GM12874 (cell line): ENCODE results near the gene PLEKHH1.

Experiments used
- TF ChIP-seq, protein P1 (sequence below): IDR thresholded peaks from 2 replicates; pipeline ENCODE4 v1.5.1; 2011; ENCODE audit warnings: low read depth, mild to moderate bottlenecking, control low read depth, low read length, moderate library complexity; ENCODE audit not compliant: insufficient read depth

The PLEKHH1 gene

GRCh38 chr14:67510836-67511235, 22.3 kb upstream of the PLEKHH1 start:
- TF ChIP-seq, protein P1, sequence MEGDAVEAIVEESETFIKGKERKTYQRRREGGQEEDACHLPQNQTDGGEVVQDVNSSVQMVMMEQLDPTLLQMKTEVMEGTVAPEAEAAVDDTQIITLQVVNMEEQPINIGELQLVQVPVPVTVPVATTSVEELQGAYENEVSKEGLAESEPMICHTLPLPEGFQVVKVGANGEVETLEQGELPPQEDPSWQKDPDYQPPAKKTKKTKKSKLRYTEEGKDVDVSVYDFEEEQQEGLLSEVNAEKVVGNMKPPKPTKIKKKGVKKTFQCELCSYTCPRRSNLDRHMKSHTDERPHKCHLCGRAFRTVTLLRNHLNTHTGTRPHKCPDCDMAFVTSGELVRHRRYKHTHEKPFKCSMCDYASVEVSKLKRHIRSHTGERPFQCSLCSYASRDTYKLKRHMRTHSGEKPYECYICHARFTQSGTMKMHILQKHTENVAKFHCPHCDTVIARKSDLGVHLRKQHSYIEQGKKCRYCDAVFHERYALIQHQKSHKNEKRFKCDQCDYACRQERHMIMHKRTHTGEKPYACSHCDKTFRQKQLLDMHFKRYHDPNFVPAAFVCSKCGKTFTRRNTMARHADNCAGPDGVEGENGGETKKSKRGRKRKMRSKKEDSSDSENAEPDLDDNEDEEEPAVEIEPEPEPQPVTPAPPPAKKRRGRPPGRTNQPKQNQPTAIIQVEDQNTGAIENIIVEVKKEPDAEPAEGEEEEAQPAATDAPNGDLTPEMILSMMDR, result no peak

GRCh38 chr14:67512463-67513310, 20.4 kb upstream of the PLEKHH1 start:
- TF ChIP-seq, protein P1, result no peak

- TF ChIP-seq, protein P1, result no peak
These were observed 19.4 kb upstream of the PLEKHH1 start for GRCh38 chr14:67513631-67514108.

DNA sequence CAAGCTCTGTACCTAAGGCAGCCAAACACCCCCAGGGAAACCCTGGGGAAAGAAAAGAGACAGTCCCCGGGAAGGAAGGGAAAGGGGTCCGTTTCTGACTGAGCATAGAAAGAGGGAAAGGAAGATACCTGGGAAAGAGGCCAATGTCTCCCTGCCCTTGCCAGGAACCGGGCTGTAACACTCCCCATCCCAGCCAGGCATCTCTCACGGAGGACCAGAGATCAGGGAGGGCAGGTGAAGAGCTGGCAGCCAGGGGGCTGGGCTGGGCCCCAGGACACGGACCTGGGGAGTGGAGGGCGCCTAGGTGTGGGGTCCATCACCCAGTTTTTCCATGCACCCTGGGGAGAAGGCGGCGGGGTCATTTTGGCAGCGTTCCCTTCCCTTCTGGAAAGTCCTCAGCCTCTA, 18.9 kb upstream of the PLEKHH1 start:
- TF ChIP-seq, protein P1, result no peak

GRCh38 chr14:67514650-67515385, 18.3 kb upstream of the PLEKHH1 start:
- TF ChIP-seq, protein P1, result no peak

DNA sequence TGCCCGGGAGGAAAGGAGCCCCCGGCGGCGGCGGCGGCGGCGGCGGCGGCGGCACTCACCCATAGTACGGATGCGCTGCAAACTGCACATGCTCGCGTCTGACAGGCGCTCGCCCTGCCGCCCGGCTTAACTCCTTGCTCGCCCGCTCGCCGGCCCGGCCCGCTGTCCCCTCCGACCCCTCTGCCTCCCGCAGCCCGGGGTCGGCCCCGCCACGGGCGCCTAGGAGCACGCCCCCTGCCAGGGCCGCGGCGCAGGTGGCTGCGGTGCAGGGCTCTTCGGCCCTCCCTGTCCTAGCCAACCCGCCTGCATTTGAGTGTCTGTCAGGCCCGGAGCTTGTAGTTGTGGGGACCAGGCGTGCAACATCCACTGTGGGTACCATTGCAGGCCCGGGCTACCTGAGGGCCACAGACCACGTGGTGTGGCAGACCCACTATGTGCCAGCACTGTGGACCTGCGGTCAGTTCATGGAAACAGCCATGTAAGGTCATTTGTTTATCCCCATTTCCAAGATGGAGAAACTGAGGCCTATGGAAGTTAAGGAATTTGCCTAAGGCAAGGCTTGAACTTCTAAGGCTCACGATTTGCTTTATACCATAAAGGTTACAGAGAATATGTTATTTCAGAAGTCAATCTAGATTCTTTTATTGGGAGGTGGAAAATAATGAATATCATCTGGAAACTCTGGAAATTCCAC, 17.6 kb upstream of the PLEKHH1 start:
- TF ChIP-seq, protein P1, result no peak

DNA sequence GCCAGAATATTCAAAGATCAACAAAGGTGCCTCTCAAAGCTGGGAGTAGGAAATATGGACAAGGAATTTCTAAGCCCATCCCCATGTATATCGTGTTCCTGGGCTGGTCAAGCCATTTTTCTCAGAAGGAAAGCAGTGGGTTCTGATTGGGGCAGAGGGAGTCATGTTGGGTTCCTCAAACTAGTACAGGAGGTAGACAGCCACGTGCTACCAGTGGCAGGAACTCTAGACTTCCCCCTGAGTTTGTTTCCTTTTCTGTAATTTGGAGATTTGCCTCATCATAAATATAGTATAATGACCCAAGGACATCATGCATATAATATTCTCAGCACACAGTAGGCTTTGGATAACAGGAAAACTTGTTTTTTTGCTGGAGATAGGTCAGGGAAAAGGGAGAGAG, 16.4 kb upstream of the PLEKHH1 start:
- TF ChIP-seq, protein P1, result no peak
